C4-2B (cell line): ENCODE results near the gene CFAP97D2.

Experiments used
- H3K27ac ChIP-seq: fragments of 450-650 bp; 2 replicates; pipeline ENCODE4 v1.5.1; 2017
- ZFX ChIP-seq: fragments of 450-650 bp; IDR thresholded peaks from 2 replicates; pipeline ENCODE4 v1.6.1; 2017
- TF ChIP-seq, protein P1 (sequence below): fragments of 450-650 bp; conservative IDR thresholded peaks from 2 replicates; pipeline ENCODE4 v1.5.1; 2017; ENCODE audit warnings: mild to moderate bottlenecking

Gene CFAP97D2

DNA sequence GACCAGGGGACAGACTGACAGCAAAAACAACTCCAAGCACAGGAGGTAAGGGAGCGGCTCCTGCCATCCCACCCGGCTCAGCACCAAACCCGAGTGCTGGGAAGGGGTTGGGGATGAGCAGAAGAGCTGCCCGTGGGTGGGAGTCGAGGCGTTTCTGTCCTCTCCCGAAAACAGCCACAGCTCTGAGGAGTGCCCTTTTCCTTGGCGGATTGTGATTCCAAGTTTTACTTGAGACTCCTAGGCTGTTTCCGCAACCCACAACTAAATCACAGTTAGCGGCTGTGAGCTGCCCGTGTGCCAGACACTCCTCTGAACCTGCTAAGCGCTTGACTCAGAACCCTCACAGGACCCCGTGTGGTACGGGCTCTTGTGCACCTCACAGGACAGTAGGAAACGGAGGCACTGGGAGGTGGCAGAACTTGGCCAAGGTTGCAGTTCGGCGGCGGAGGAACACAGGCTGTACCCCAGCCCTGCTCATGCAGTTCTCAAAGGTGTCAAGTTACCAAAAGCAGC is 21.4 kb downstream of the CFAP97D2 start:
- TF ChIP-seq ZFX: no peak
- TF ChIP-seq, protein P1, sequence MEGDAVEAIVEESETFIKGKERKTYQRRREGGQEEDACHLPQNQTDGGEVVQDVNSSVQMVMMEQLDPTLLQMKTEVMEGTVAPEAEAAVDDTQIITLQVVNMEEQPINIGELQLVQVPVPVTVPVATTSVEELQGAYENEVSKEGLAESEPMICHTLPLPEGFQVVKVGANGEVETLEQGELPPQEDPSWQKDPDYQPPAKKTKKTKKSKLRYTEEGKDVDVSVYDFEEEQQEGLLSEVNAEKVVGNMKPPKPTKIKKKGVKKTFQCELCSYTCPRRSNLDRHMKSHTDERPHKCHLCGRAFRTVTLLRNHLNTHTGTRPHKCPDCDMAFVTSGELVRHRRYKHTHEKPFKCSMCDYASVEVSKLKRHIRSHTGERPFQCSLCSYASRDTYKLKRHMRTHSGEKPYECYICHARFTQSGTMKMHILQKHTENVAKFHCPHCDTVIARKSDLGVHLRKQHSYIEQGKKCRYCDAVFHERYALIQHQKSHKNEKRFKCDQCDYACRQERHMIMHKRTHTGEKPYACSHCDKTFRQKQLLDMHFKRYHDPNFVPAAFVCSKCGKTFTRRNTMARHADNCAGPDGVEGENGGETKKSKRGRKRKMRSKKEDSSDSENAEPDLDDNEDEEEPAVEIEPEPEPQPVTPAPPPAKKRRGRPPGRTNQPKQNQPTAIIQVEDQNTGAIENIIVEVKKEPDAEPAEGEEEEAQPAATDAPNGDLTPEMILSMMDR: no peak
- H3K27ac ChIP-seq: no peak overlapping the region

GRCh38 chr13:114202581-114202980 is 23.5 kb downstream of the CFAP97D2 start:
- H3K27ac ChIP-seq: no peak overlapping the region
- no peak for TF ChIP-seq ZFX
- TF ChIP-seq, protein P1: no peak

DNA sequence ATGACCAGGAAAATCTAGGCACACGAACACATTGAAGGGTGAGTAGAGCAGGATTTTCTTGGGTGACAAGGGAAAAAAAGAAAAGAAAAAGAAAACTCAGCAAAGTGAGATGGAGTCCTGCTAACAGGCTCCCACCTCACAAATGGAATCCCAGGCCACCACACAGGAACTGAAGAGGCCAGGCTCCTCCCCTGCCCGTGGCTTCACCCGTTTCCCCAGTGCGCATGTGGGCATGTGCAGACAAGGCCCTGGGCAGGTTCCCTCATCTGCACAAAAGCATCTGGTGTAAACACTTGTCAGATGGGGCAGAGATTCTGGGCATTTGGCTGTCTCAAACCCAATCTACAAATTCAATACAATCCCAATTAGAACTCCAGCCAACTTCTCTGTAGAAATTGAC is 24.5 kb downstream of the CFAP97D2 start:
- no peak for TF ChIP-seq ZFX
- TF ChIP-seq, protein P1: no peak
- H3K27ac ChIP-seq: no peak overlapping the region

DNA sequence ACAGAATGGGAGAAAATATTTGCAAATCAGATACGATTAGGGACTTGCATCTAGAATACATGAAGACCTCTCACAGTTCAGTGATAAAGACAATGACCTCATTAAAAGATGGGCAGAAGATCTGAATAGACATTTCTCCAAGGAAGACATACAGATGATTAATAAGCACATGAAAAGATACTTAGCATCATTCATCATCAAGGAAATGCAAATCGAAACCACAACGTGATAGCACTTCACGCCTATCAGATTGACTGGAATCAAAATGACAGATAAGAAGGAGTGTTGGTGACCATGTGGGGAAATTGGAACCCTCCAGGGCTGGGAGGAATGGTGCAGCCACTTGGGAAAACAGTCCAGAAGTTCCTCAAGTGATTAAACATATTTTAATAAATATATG is 25.8 kb downstream of the CFAP97D2 start:
- TF ChIP-seq, protein P1: no peak
- TF ChIP-seq ZFX: no peak
- H3K27ac ChIP-seq: no peak overlapping the region

- no peak overlapping the region for H3K27ac ChIP-seq
- no peak for TF ChIP-seq ZFX
- TF ChIP-seq, protein P1: no peak
Observed at GRCh38 chr13:114208134-114208533, 29.1 kb downstream of the CFAP97D2 start.

DNA sequence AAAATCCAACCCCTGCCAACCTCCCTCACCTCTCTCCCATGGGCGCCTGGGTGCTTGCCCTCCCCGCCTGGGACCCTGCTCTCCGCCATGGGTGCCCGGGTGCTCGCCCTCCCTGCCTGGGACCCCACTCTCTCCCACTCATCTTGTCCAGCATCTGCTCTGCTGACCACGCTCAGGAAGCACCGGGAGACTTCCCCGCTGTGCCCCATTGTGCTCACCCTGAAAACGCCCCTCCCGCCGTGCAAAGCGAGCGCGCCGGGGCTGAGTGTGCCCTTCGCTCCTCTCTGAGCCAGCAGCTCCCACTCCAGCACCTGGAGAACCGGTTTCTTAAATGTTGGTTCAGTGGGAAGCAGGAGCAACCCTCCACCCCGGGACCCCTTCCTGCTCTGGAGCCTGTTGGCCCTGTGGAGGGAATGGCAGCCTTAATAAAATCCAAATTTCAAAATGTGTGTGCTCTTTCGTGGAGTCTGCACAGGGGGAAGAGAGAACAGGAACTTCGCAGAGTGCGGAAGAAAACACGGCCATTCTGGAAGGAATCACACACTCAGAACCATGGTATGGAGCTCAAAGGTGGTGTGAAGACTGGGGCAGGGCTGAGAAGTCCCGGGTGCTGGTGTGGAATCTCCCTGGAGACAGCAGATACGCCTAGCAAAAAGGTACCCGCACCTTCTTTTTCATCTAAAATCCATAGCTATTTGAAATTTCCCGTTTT is 32.5 kb downstream of the CFAP97D2 start:
- no peak for TF ChIP-seq ZFX
- TF ChIP-seq, protein P1: no peak
- no peak overlapping the region for H3K27ac ChIP-seq

DNA sequence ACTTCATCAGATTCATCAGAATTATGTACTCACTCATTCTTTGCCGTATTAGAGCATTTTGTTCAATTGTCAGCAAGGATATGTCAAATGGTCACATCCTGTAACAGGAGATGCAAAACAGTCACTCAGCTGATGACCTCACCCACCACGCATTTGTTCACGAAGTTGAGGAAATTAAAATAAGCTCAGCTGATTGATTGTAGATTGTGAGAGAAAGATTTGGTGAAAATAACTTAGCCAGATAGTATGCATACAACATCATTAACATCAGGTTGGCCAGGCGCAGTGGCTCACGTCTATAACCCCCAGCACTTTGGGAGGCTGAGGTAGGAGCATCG is 33.1 kb downstream of the CFAP97D2 start:
- TF ChIP-seq, protein P1: no peak
- no peak overlapping the region for H3K27ac ChIP-seq
